Measurements from ENCODE around the gene GSDME. TPM values are rescaled to one million over a fixed set of nuclear protein-coding genes. Genes with fewer than 3 reads are reported as not detected.

Gene GSDME
- total and polyA plus RNA-seq, 8 donors, result 0.43 to 7.1 (median 1.5) TPM

- no peak overlapping the region for H3K27ac ChIP-seq
- FAIRE-seq, result no peak
These were observed 10.8 kb upstream of the GSDME start for GRCh38 chr7:24767878-24768569.

GRCh38 chr7:24764972-24765744 lies 7.9 kb upstream of the GSDME start:
- Histone ChIP-seq H3K27ac (no peak overlapping the region), H3K9me3 (no peaks in the 10 kb centered on the region), H3K4me1 (no peaks in the 10 kb centered on the region), H3K36me3 (no peaks in the 10 kb centered on the region), H3K27me3 (no peaks in the 10 kb centered on the region), H3K4me3 (no peak overlapping the region)
- DNase-seq (no peak), FAIRE-seq (no peak), ATAC-seq (no peak)
- WGBS, 2 donors, result 60 to 72% methylated on average over 8 of the region's 8 CpGs
- intact Hi-C loops (cut with DNase I), result no loop called here
- no peak for TF ChIP-seq CTCF (IDR thresholded peaks at IDR 0.05)

More at GRCh38 chr7:24767878-24768569, 10.8 kb upstream of the GSDME start:
- no peak for TF ChIP-seq CTCF (IDR thresholded peaks at IDR 0.05)
- no peaks in the 10 kb centered on the region for H3K27me3 ChIP-seq
- no peaks in the 10 kb centered on the region for H3K9me3 ChIP-seq
- DNase-seq (no peak), ATAC-seq (no peak)
- no peaks in the 10 kb centered on the region for H3K4me1 ChIP-seq
- H3K36me3 ChIP-seq, result no peaks in the 10 kb centered on the region
- intact Hi-C loops (cut with DNase I), result no loop called here
- H3K4me3 ChIP-seq, result no peak overlapping the region
- WGBS, 2 donors, result 56 to 62% methylated on average over 9 of the region's 9 CpGs

- intact Hi-C loops (cut with DNase I), result no loop called here
- 14 to 16% methylated on average over 1 of the region's 1 CpG for WGBS, 2 donors
- Histone ChIP-seq H3K36me3 (no peaks in the 10 kb centered on the region), H3K9me3 (no peaks in the 10 kb centered on the region), H3K27ac (no peak overlapping the region), H3K4me3 (no peak overlapping the region), H3K27me3 (no peaks in the 10 kb centered on the region), H3K4me1 (no peaks in the 10 kb centered on the region)
- DNase-seq (no peak), ATAC-seq (no peak), FAIRE-seq (no peak)
- TF ChIP-seq CTCF (IDR thresholded peaks at IDR 0.05), result no peak
These were observed 6.7 kb upstream of the GSDME start for GRCh38 chr7:24764011-24764410.

GRCh38 chr7:24763303-24763901 lies 6.1 kb upstream of the GSDME start:
- WGBS, 2 donors, result 48 to 57% methylated on average over 5 of the region's 5 CpGs
- no peak overlapping the region for H3K4me3 ChIP-seq
- intact Hi-C loops (cut with DNase I), result no loop called here

More at GRCh38 chr7:24763303-24763901, 6.1 kb upstream of the GSDME start:
- H3K27me3 ChIP-seq, result no peaks in the 10 kb centered on the region
- H3K4me1 ChIP-seq, result no peaks in the 10 kb centered on the region
- no peak for FAIRE-seq
- no peak for DNase-seq
- TF ChIP-seq CTCF (IDR thresholded peaks at IDR 0.05), result no peak
- H3K36me3 ChIP-seq, result no peaks in the 10 kb centered on the region
- no peak for ATAC-seq
- H3K9me3 ChIP-seq, result no peaks in the 10 kb centered on the region
- H3K27ac ChIP-seq, result no peak overlapping the region

All from pancreas (tissue), 10 donors.